B cell (primary cell): ENCODE data around the gene PPP2R1A. TPM values are rescaled to one million over a fixed set of nuclear protein-coding genes. Genes with fewer than 3 reads are reported as not detected.

Experiments
- ATAC-seq: fragments of 200-7000 bp; cut with Tn5 transposase; one replicate; pipeline ENCODE4 v1.10.0; 2021; ENCODE audit warnings: low read depth, mild to moderate bottlenecking, moderate number of reproducible peaks, moderate library complexity
- CTCF ChIA-PET: fragments of 350-600 bp; sonication (Branson Sonifier 250); formaldehyde crosslinking; loops from one replicate; lab custom pipeline; 2021; ENCODE audit warnings: antibody characterized with exemption, inconsistent platforms; lab: Charles Lee
- POLR2A ChIA-PET: fragments of 350-600 bp; sonication (Branson Sonifier 250); formaldehyde crosslinking; loops from one replicate; lab custom pipeline; 2021; ENCODE audit warnings: antibody characterized with exemption; lab: Charles Lee
- DNase-seq: peaks from one replicate; pipeline ENCODE4 v3.0.0; 2013
- H2AFZ ChIP-seq: 2 replicates; pipeline ENCODE4 v1.6.1; 2012; ENCODE audit warnings: mild to moderate bottlenecking, low read depth, low read length; ENCODE audit not compliant: insufficient read depth, poor library complexity, severe bottlenecking
- H3K27ac ChIP-seq, 2 donors: 1 replicate in 1 of 2; 2 replicates in 1 of 2; pipeline ENCODE4 v1.5.1; 2012 to 2013; ENCODE audit warnings: low read length in 2 of 2, mild to moderate bottlenecking in 2 of 2, moderate library complexity in 1 of 2
- H3K27me3 ChIP-seq, 4 experiments: fragments of 200-600 bp in 1 of 4; sonication (generic) in 1 of 4; replicated peaks in 1 of 4; 1 replicate in 2 of 4; 2 replicates in 2 of 4; pipeline versions ENCODE4 v1.6.1 to v1.7.0; 2013 to 2016; ENCODE audit warnings: low read length in 3 of 4, mild to moderate bottlenecking in 2 of 4, mixed read lengths in 1 of 4, moderate library complexity in 1 of 4; ENCODE audit not compliant: insufficient read depth in 4 of 4, control insufficient read depth in 3 of 4; ENCODE audit errors: control extremely low read depth in 1 of 4
- H3K36me3 ChIP-seq, 2 experiments: replicated peaks in 1 of 2; 1 replicate in 1 of 2; 2 replicates in 1 of 2; pipeline versions ENCODE4 v1.6.1 to v1.7.1; 2013; ENCODE audit warnings: low read length in 1 of 2; ENCODE audit not compliant: insufficient read depth in 2 of 2, control insufficient read depth in 1 of 2; ENCODE audit errors: control extremely low read depth in 1 of 2, extremely low read depth in 1 of 2
- H3K4me1 ChIP-seq, 2 donors: fragments of 200-600 bp in 1 of 2; sonication (generic) in 1 of 2; 1 replicate in 1 of 2; 2 replicates in 1 of 2; pipeline versions ENCODE4 v1.5.1 to v1.6.1; 2013 to 2017; ENCODE audit warnings: low read length in 2 of 2; ENCODE audit not compliant: control insufficient read depth in 2 of 2, insufficient read depth in 2 of 2
- H3K4me2 ChIP-seq: replicated peaks from 2 replicates; pipeline ENCODE3; 2012; ENCODE audit warnings: mild to moderate bottlenecking, low read depth, low read length; ENCODE audit not compliant: poor library complexity, severe bottlenecking
- H3K4me3 ChIP-seq, 5 experiments: fragments of 200-600 bp in 1 of 5; sonication (generic) in 1 of 5; 1 replicate in 3 of 5; 2 replicates in 2 of 5; pipeline versions ENCODE4 v1.5.1 to v1.7.0; 2011 to 2016; ENCODE audit warnings: low read length in 4 of 5, mild to moderate bottlenecking in 4 of 5, low read depth in 2 of 5, control low read depth in 1 of 5, moderate library complexity in 1 of 5; ENCODE audit not compliant: insufficient read depth in 1 of 5; ENCODE audit errors: control extremely low read depth in 1 of 5, extremely low read depth in 1 of 5
- H3K79me2 ChIP-seq: fragments of 200-600 bp; sonication (generic); one replicate; pipeline ENCODE4 v1.6.0; 2016; ENCODE audit warnings: low read length; ENCODE audit not compliant: control insufficient read depth, insufficient read depth
- H3K9ac ChIP-seq: fragments of 200-600 bp; sonication (generic); 2 replicates; pipeline ENCODE4 v1.6.1; 2017; ENCODE audit warnings: mild to moderate bottlenecking, low read length, moderate library complexity
- H3K9me3 ChIP-seq, 3 donors: one replicate each; pipeline versions ENCODE4 v1.6.1 to v1.7.1; 2013; ENCODE audit warnings: low read length in 2 of 3; ENCODE audit not compliant: control insufficient read depth in 2 of 3, insufficient read depth in 1 of 3; ENCODE audit errors: control extremely low read depth in 1 of 3
- H4K20me1 ChIP-seq: 2 replicates; pipeline ENCODE4 v1.6.0; 2012; ENCODE audit warnings: mild to moderate bottlenecking, low read length; ENCODE audit not compliant: insufficient read depth, control insufficient read depth, poor library complexity, severe bottlenecking
- H3K27ac Mint-ChIP-seq: one replicate; pipeline ENCODE4 v1.8.0; 2021; ENCODE audit warnings: mixed read lengths
- H3K27me3 Mint-ChIP-seq: one replicate; pipeline ENCODE4 v1.8.0; 2021; ENCODE audit warnings: mixed read lengths
- H3K4me1 Mint-ChIP-seq: one replicate; pipeline ENCODE4 v1.8.0; 2021; ENCODE audit warnings: mixed read lengths
- H3K4me3 Mint-ChIP-seq: one replicate; pipeline ENCODE4 v1.8.0; 2021; ENCODE audit warnings: mixed read lengths
- H3K9me3 Mint-ChIP-seq: one replicate; pipeline ENCODE4 v1.8.0; 2022; ENCODE audit warnings: mixed read lengths; ENCODE audit not compliant: insufficient read depth
- EZH2 ChIP-seq: IDR thresholded peaks from 2 replicates; pipeline ENCODE4 v1.6.1; 2012; ENCODE audit warnings: borderline replicate concordance, low read depth, mild to moderate bottlenecking, moderate library complexity, low read length; ENCODE audit not compliant: insufficient read depth, poor library complexity, severe bottlenecking
- WGBS: methylation state at CpG from one replicate; pipeline ENCODE4 v1.1.5; 2013; ENCODE audit warnings: missing lambda C conversion rate; ENCODE audit not compliant: insufficient coverage; 5-methylcytosine and 5-hydroxymethylcytosine counted together
- intact Hi-C: fragments of 100-400 bp; cut with micrococcal nuclease; formaldehyde crosslinking; loops from one replicate; pipeline ENCODE4 v1.10.0; 2022
- polyA plus RNA-seq: library from polyadenylated mRNA; depleted of rRNA; stranded (reverse); fragments of >200 nt; gene quantifications from 2 replicates; pipeline ENCODE4 v1.2.3, GENCODE V29; 2012
- total RNA-seq, 2 donors: library from RNA; stranded (reverse); fragments of 120-200 nt in 1 of 2; gene quantifications; 1 replicate in 1 of 2; 2 replicates in 1 of 2; pipeline versions ENCODE4 v1.2.3 to v1.2.4, GENCODE V29; 2013 to 2022
- TF ChIP-seq, protein P1 (sequence below): fragments of 200-600 bp; IDR thresholded peaks from one replicate; pipeline ENCODE4 v1.8.0; 2022; ENCODE audit warnings: antibody characterized with exemption, mild to moderate bottlenecking

The PPP2R1A gene
- total and polyA plus RNA-seq, 2 donors (not counting 1 experiment from before 2014, with no cell fraction given) = 108 to 202 TPM

DNA sequence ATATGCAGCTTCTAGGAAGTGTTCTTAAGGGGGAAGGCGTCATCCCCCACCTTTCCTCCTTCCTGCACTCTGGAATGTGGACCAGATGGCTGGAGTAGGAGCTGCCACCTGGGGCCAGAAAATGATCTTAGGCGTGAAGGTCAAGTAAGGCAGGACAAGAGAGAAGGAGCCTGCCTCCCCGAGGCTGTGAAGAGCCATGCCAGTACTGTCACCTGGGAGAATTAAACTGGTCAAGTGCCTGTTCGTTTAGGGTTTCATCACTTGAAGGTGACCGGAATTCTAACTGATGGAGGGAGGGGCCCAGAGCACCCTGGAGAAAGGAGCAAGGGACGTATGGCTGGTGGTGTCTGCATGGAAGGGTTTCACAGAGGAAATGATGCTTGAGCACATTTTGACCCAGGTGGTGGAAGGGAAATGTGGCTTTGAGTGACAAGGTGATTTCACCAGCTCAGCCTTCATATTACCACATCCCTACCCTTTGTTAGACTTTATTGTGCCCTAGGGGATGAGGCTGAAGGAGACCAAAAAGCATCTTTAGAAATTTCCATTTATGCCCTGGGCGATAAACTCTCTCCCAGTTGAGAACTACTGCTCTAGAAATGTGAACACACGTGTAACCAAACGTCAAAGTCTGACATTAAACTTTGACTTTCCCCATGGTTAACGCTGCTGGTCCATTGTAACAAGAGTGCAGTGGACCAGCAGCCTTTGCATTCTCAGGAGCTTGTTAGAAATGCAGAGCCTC is 37.5 kb downstream of the PPP2R1A start:
- DNase-seq = no peak

DNA sequence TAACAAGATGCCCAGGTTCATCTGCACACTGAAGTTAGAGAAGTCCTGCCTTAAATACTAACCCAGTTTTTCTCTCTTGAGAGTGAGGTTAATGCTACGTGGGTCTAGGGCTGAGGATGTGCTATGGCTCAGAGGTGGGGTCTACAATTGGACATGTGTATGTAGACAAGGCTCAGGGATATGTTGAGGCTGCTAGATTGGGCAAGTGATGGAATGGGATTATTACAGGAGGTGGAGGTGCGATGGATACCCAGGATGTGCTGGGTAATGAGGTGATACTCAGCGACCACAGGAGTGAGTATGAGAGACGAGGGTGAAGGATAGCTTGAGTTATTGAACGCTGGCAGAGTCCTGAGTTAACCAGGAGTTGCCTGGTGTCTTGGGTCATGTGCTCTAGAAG is 38.1 kb downstream of the PPP2R1A start:
- H3K36me3 ChIP-seq = peaks cover 11 to 47% of the 10 kb centered on the region in 2 experiments
- H3K4me3 Mint-ChIP-seq = no peak overlapping the region

More for the DNA sequence above, 37.5 kb downstream of the PPP2R1A start:
- Histone ChIP-seq H3K4me3 (no peak overlapping the region), H3K9me3 (no peaks in the 10 kb centered on the region), H3K36me3 (peaks cover 15 to 53% of the 10 kb centered on the region in 2 experiments), H3K9ac (no peak overlapping the region), H3K79me2 (no peaks in the 10 kb centered on the region), H2AFZ (no peak overlapping the region), H3K4me2 (no peak overlapping the region), H3K27me3 (no peaks in the 10 kb centered on the region), H4K20me1 (no peaks in the 10 kb centered on the region), H3K4me1 (no peaks in the 10 kb centered on the region), H3K27ac (no peak overlapping the region)
- peaks cover 15% of the 10 kb centered on the region for H3K4me1 Mint-ChIP-seq
- WGBS = 95% methylated on average over 8 of the region's 10 CpGs
- ChIA-PET POLR2A (interaction anchor here (1.2 kb wide), 1 partner anchor 56 kb away, joined by 4 read pairs; the partner anchor contains the start of gene ZNF836), CTCF (interaction anchor here (1.1 kb wide), 1 partner anchor 10 kb away, joined by 3 read pairs; no protein-coding TSS in a partner anchor)
- H3K9me3 Mint-ChIP-seq = no peaks in the 10 kb centered on the region
- TF ChIP-seq, protein P1, sequence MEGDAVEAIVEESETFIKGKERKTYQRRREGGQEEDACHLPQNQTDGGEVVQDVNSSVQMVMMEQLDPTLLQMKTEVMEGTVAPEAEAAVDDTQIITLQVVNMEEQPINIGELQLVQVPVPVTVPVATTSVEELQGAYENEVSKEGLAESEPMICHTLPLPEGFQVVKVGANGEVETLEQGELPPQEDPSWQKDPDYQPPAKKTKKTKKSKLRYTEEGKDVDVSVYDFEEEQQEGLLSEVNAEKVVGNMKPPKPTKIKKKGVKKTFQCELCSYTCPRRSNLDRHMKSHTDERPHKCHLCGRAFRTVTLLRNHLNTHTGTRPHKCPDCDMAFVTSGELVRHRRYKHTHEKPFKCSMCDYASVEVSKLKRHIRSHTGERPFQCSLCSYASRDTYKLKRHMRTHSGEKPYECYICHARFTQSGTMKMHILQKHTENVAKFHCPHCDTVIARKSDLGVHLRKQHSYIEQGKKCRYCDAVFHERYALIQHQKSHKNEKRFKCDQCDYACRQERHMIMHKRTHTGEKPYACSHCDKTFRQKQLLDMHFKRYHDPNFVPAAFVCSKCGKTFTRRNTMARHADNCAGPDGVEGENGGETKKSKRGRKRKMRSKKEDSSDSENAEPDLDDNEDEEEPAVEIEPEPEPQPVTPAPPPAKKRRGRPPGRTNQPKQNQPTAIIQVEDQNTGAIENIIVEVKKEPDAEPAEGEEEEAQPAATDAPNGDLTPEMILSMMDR = no peak
- TF ChIP-seq EZH2 = no peak
- no peak overlapping the region for H3K27ac Mint-ChIP-seq
- intact Hi-C loops = no loop called here
- no peak overlapping the region for H3K4me3 Mint-ChIP-seq
- no peak for ATAC-seq
- no peaks in the 10 kb centered on the region for H3K27me3 Mint-ChIP-seq

More for the DNA sequence above, 38.1 kb downstream of the PPP2R1A start:
- POLR2A ChIA-PET = interaction anchor here (1.2 kb wide), 1 partner anchor 56 kb away, joined by 4 read pairs; the partner anchor contains the start of gene ZNF836
- Histone ChIP-seq H3K4me3 (no peak overlapping the region), H3K27me3 (no peaks in the 10 kb centered on the region), H3K4me1 (no peaks in the 10 kb centered on the region), H3K4me2 (no peak overlapping the region), H4K20me1 (no peaks in the 10 kb centered on the region), H3K27ac (no peak overlapping the region), H3K79me2 (no peaks in the 10 kb centered on the region), H3K9me3 (no peaks in the 10 kb centered on the region), H3K9ac (no peak overlapping the region), H2AFZ (no peak overlapping the region)
- CTCF ChIA-PET = interaction anchor here (2.1 kb wide), 1 partner anchor 9 kb away, joined by 11 read pairs; no protein-coding TSS in a partner anchor
- intact Hi-C loops = no loop called here
- ATAC-seq = no peak
- Mint-ChIP-seq H3K4me1 (peaks cover 12% of the 10 kb centered on the region), H3K9me3 (no peaks in the 10 kb centered on the region), H3K27ac (peak overlapping the region; percentile 0), H3K27me3 (no peaks in the 10 kb centered on the region)
- WGBS = 98% methylated on average over 5 of the region's 5 CpGs
- TF ChIP-seq, protein P1 = no peak
- no peak for TF ChIP-seq EZH2
- DNase-seq = no peak
